H1 (cell line): Measurements from ENCODE around the gene CHTF18. TPM values are rescaled to one million over a fixed set of nuclear protein-coding genes. Genes with fewer than 3 reads are reported as not detected.

Experiments used
- CTCF ChIA-PET: fragments of 300-600 bp; sonication (Branson Sonifier 250); formaldehyde crosslinking; loops from one replicate; lab custom pipeline; 2021; ENCODE audit not compliant: partially characterized antibody; lab: Charles Lee
- POLR2A ChIA-PET: fragments of 300-600 bp; sonication (Branson Sonifier 250); formaldehyde crosslinking; loops from one replicate; lab custom pipeline; 2021; ENCODE audit warnings: inconsistent platforms; ENCODE audit not compliant: partially characterized antibody; lab: Charles Lee
- DNase-seq, 2 experiments: peaks; one replicate each; pipeline versions ENCODE4 v3.0.0 to v3.0.0-alpha.2; 2010 to 2022; ENCODE audit warnings: low spot score in 2 of 2, low read depth in 1 of 2, mixed read lengths in 1 of 2
- FAIRE-seq: peaks from 2 replicates; lab custom pipeline; 2011; peaks lifted over from hg19 to GRCh38; lab: Jason Lieb, UNC
- H2AFZ ChIP-seq: 2 replicates; pipeline ENCODE4 v1.8.1; 2012; ENCODE audit warnings: low read length, inconsistent platforms
- H2AK5ac ChIP-seq: 2 replicates; pipeline ENCODE4 v1.6.1; 2013; ENCODE audit warnings: low read depth, low read length
- H2BK120ac ChIP-seq: replicated peaks from 2 replicates; pipeline ENCODE3; 2013; ENCODE audit warnings: low read depth, low read length, inconsistent platforms
- H2BK12ac ChIP-seq: 2 replicates; pipeline ENCODE4 v1.6.1; 2013; ENCODE audit warnings: low read depth, low read length
- H2BK15ac ChIP-seq: 2 replicates; pipeline ENCODE4 v1.6.1; 2013; ENCODE audit warnings: low read length
- H2BK20ac ChIP-seq: 2 replicates; pipeline ENCODE4 v1.6.1; 2013; ENCODE audit warnings: low read length
- H2BK5ac ChIP-seq: 2 replicates; pipeline ENCODE4 v1.6.1; 2013; ENCODE audit warnings: low read depth, low read length
- H3K14ac ChIP-seq: 2 replicates; pipeline ENCODE4 v1.6.1; 2013; ENCODE audit warnings: inconsistent platforms; ENCODE audit not compliant: insufficient read length
- H3K18ac ChIP-seq: 2 replicates; pipeline ENCODE4 v1.6.1; 2013; ENCODE audit warnings: low read length; ENCODE audit errors: extremely low read depth
- H3K23ac ChIP-seq: 2 replicates; pipeline ENCODE4 v1.6.1; 2013; ENCODE audit warnings: inconsistent platforms; ENCODE audit not compliant: insufficient read length
- H3K23me2 ChIP-seq: 2 replicates; pipeline ENCODE4 v1.6.1; 2013; ENCODE audit warnings: low read depth, low read length
- H3K27ac ChIP-seq: 2 replicates; pipeline ENCODE4 v1.6.1; 2011; ENCODE audit warnings: low read depth, low read length, inconsistent platforms
- H3K27me3 ChIP-seq, 4 experiments: replicated peaks in 1 of 4; 1 replicate in 1 of 4; 2 replicates in 3 of 4; pipeline versions ENCODE4 v1.6.1 to v1.8.1; 2011 to 2013; ENCODE audit warnings: low read length in 3 of 4, mild to moderate bottlenecking in 3 of 4, inconsistent platforms in 2 of 4, mixed read lengths in 2 of 4, moderate library complexity in 1 of 4; ENCODE audit not compliant: control insufficient read depth in 3 of 4, insufficient read depth in 3 of 4; ENCODE audit errors: extremely low read depth in 1 of 4
- H3K36me3 ChIP-seq, 4 experiments: 2 replicates each; pipeline versions ENCODE4 v1.6.1 to v1.8.1; 2011 to 2013; ENCODE audit warnings: mild to moderate bottlenecking in 4 of 4, low read length in 3 of 4, moderate library complexity in 2 of 4, control low read depth in 1 of 4, inconsistent platforms in 1 of 4; ENCODE audit not compliant: insufficient read depth in 4 of 4, control insufficient read depth in 2 of 4
- H3K4ac ChIP-seq: replicated peaks from 2 replicates; pipeline ENCODE3; 2013; ENCODE audit warnings: low read length, low read depth, mixed read lengths, inconsistent platforms; ENCODE audit not compliant: insufficient read length
- H3K4me1 ChIP-seq, 4 experiments: replicated peaks in 1 of 4; 1 replicate in 1 of 4; 2 replicates in 3 of 4; pipeline versions ENCODE4 v1.6.1 to v1.8.1; 2011 to 2013; ENCODE audit warnings: low read length in 3 of 4, inconsistent platforms in 2 of 4, mixed read lengths in 1 of 4; ENCODE audit not compliant: insufficient read depth in 4 of 4, control insufficient read depth in 3 of 4
- H3K4me2 ChIP-seq, 2 experiments: 2 replicates each; pipeline versions ENCODE4 v1.6.1 to v1.8.1; 2011 to 2013; ENCODE audit warnings: low read depth in 2 of 2, low read length in 2 of 2, control low read depth in 1 of 2, inconsistent platforms in 1 of 2, mild to moderate bottlenecking in 1 of 2; ENCODE audit not compliant: insufficient read depth in 1 of 2
- H3K4me3 ChIP-seq, 4 experiments: fragments of 200-600, 300-600 bp in 1 of 4; sonication (generic), shearing (Covaris generic), sonication (Bioruptor Twin) in 1 of 4; 2 replicates each; pipeline versions ENCODE4 v1.5.1 to v1.8.1; 2011 to 2016; ENCODE audit warnings: low read length in 4 of 4, low read depth in 3 of 4, control low read depth in 2 of 4, inconsistent platforms in 2 of 4, mild to moderate bottlenecking in 2 of 4, mixed read lengths in 1 of 4, moderate library complexity in 1 of 4; ENCODE audit not compliant: insufficient read depth in 2 of 4; ENCODE audit errors: extremely low read depth in 1 of 4
- H3K56ac ChIP-seq: replicated peaks from 2 replicates; pipeline ENCODE3; 2013; ENCODE audit warnings: low read depth, mild to moderate bottlenecking, mixed read lengths, low read length, inconsistent platforms; ENCODE audit not compliant: insufficient read length
- H3K79me1 ChIP-seq: 2 replicates; pipeline ENCODE4 v1.6.1; 2013; ENCODE audit warnings: low read depth, low read length, control low read depth
- H3K79me2 ChIP-seq, 2 experiments: 2 replicates each; pipeline versions ENCODE4 v1.6.1 to v1.8.1; 2012 to 2013; ENCODE audit warnings: low read length in 2 of 2, mild to moderate bottlenecking in 2 of 2, inconsistent platforms in 1 of 2; ENCODE audit not compliant: insufficient read depth in 2 of 2, control insufficient read depth in 1 of 2
- H3K9ac ChIP-seq, 4 experiments: replicated peaks in 1 of 4; 1 replicate in 1 of 4; 2 replicates in 3 of 4; pipeline versions ENCODE4 v1.6.1 to v1.8.1; 2011 to 2013; ENCODE audit warnings: low read depth in 3 of 4, low read length in 3 of 4, control low read depth in 2 of 4, mild to moderate bottlenecking in 2 of 4, moderate library complexity in 2 of 4, inconsistent platforms in 1 of 4; ENCODE audit errors: extremely low read depth in 1 of 4
- H3K9me3 ChIP-seq, 2 experiments: 2 replicates each; pipeline versions ENCODE4 v1.6.1 to v1.8.1; 2012 to 2013; ENCODE audit warnings: mild to moderate bottlenecking in 2 of 2, moderate library complexity in 2 of 2, control low read depth in 1 of 2, inconsistent platforms in 1 of 2, low read depth in 1 of 2, low read length in 1 of 2, mixed read lengths in 1 of 2; ENCODE audit not compliant: insufficient read depth in 2 of 2
- H4K20me1 ChIP-seq, 2 experiments: replicated peaks in 1 of 2; 2 replicates each; pipeline versions ENCODE3 to v1.8.1; 2011 to 2013; ENCODE audit warnings: inconsistent platforms in 2 of 2, low read length in 2 of 2, mild to moderate bottlenecking in 1 of 2; ENCODE audit not compliant: insufficient read depth in 2 of 2, control insufficient read depth in 1 of 2
- H4K5ac ChIP-seq: 2 replicates; pipeline ENCODE4 v1.6.1; 2013; ENCODE audit warnings: low read length, low read depth, mixed read lengths, inconsistent platforms; ENCODE audit not compliant: insufficient read length
- H4K8ac ChIP-seq: 2 replicates; pipeline ENCODE4 v1.8.0; 2013; ENCODE audit warnings: mild to moderate bottlenecking, moderate library complexity, low read length, inconsistent platforms; ENCODE audit not compliant: insufficient read depth; ENCODE audit errors: extremely low read depth
- H4K91ac ChIP-seq: replicated peaks from 2 replicates; pipeline ENCODE3; 2013; ENCODE audit warnings: low read length, mixed read lengths, inconsistent platforms; ENCODE audit not compliant: insufficient read length
- BACH1 ChIP-seq: IDR thresholded peaks from 2 replicates; pipeline ENCODE4 v1.6.1; 2012; ENCODE audit warnings: low read length, improper control_type of control experiment
- CREB1 ChIP-seq: IDR thresholded peaks from 2 replicates; pipeline ENCODE4 v1.6.1; 2012; ENCODE audit warnings: inconsistent platforms
- KDM4A ChIP-seq: IDR thresholded peaks from one replicate; pipeline ENCODE4 v1.7.1; 2012; ENCODE audit warnings: low read depth, mild to moderate bottlenecking, moderate library complexity, low read length, inconsistent platforms; ENCODE audit not compliant: severe bottlenecking
- NRF1 ChIP-seq: IDR thresholded peaks from 2 replicates; pipeline ENCODE4 v1.6.1; 2011; ENCODE audit warnings: mild to moderate bottlenecking, low read depth, low read length, improper control_type of control experiment
- POLR2AphosphoS5 ChIP-seq: IDR thresholded peaks from 2 replicates; pipeline ENCODE4 v1.6.1; 2011; ENCODE audit warnings: low read depth, low read length
- TAF1 ChIP-seq: IDR thresholded peaks from 2 replicates; pipeline ENCODE4 v1.6.1; 2011; ENCODE audit warnings: mild to moderate bottlenecking, low read depth, low read length
- YY1 ChIP-seq: IDR thresholded peaks from 2 replicates; pipeline ENCODE4 v1.6.1; 2011; ENCODE audit warnings: low read depth, mild to moderate bottlenecking, low read length
- WGBS, 2 experiments: shearing (Covaris generic) in 1 of 2; methylation state at CpG; one replicate each; pipeline versions ENCODE4 v1.1.6 to v1.1.7; 2013 to 2015; ENCODE audit warnings: low lambda C conversion rate in 2 of 2, mixed read lengths in 2 of 2, inconsistent platforms in 1 of 2, low coverage in 1 of 2, missing lambda C conversion rate in 1 of 2; ENCODE audit not compliant: insufficient replicate concordance in 2 of 2, insufficient coverage in 1 of 2, insufficient read length in 1 of 2; ENCODE audit errors: extremely low coverage in 1 of 2, missing lambda C conversion rate in 1 of 2; 5-methylcytosine and 5-hydroxymethylcytosine counted together
- polyA plus RNA-seq, 7 experiments: library from polyadenylated mRNA; depleted of rRNA in 3 of 7; stranded (reverse) in 5 of 7; unstranded in 2 of 7; fragments of >200 nt in 5 of 7; fragments of 200-250 nt in 2 of 7; gene quantifications; 1 replicate in 5 of 7; 2 replicates in 1 of 7; 4 replicates in 1 of 7; pipeline versions ENCODE4 v1.2.1 to v1.2.3, GENCODE V29; 2011 to 2013; ENCODE audit warnings: missing spikeins in 2 of 7, mixed read lengths in 2 of 7
- total RNA-seq: library from RNA; stranded (reverse); fragmentation: NEBNext Ultra II Directional; extraction: Animal tissue kit (Norgen Biotek cat#: 25700); gene quantifications from 2 replicates; pipeline ENCODE4 v1.2.1, GENCODE V29; 2021
- TF ChIP-seq, protein P1 (sequence below): IDR thresholded peaks from 2 replicates; pipeline ENCODE4 v1.6.1; 2012; ENCODE audit warnings: inconsistent platforms
- TF ChIP-seq, protein P2 (sequence below): IDR thresholded peaks from 2 replicates; pipeline ENCODE4 v1.6.1; 2012; ENCODE audit warnings: inconsistent platforms

CHTF18 gene
- total and polyA plus RNA-seq, 2 of the 8 experiments (the other 6 are each of a cell fraction or from before 2014, with no cell fraction given): 75.3 to 104 TPM

DNA sequence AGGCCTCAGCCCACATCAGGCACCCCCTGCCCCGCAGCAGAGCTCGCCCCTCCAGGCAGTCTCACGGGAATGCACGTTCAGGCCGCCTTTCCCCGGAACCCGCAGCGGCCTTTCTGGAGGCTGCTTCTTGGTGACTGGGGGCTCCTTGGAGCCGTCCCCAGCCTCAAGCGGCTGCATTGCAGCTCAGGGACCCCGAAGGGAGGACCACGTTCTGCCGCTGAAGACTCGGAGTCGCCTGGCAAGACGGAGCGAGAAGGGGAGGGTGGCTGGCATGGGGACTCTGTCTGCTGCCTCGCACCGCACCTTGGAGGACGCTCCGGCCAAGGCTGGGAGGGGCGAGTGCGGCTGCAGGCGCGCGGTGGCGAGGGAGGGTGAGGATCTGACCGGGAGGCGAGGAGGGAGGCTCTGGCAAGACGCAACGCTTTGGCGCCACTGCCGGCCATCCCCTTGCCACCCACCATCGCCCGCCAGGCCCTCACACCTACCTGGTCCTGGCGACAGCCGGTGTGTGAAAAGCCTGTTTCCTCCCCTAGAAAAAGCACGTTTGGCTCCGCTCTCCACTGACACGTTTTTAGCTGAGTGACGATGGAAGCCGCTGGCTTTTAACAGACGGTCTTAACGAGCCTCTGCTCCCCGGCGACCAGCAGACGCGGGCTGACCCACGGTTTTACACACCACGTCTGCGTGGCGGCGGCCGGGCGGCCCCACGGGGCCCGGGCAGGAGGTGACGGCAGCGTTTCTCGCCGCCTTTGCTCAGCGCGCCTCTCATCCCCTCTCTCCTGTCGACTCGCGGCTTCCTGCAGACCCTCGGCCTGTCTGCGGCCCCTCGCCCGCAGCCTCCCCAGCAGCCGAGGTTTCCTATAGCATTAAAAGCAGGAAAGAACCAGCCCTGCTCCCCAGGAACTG is 28.8 kb downstream of the CHTF18 start:
- Histone ChIP-seq H3K36me3 (no peaks in the 10 kb centered on the region), H3K56ac (no peak overlapping the region), H3K14ac (no peak overlapping the region), H2BK12ac (no peak overlapping the region), H3K79me2 (no peaks in the 10 kb centered on the region), H2BK15ac (no peak overlapping the region), H3K79me1 (no peaks in the 10 kb centered on the region), H2BK20ac (no peak overlapping the region), H2BK120ac (no peak overlapping the region), H3K4me1 (peaks cover 0 to 8% (median under 1%) of the 10 kb centered on the region in 4 experiments; a peak in 3 of 7 replicates), H4K5ac (no peak overlapping the region), H3K23me2 (no peaks in the 10 kb centered on the region; the same call in 1 of the 2 replicates), H3K23ac (no peak overlapping the region), H3K9ac (no peak overlapping the region), H3K18ac (no peak overlapping the region), H4K91ac (no peak overlapping the region), H3K4ac (no peak overlapping the region), H2BK5ac (no peak overlapping the region), H4K8ac (no peak overlapping the region), H2AFZ (no peak overlapping the region), H3K4me2 (no peak overlapping the region), H3K9me3 (peaks cover 4 to 15% of the 10 kb centered on the region in 2 experiments; a peak in 3 of 4 replicates), H3K27ac (no peak overlapping the region), H2AK5ac (no peak overlapping the region), H4K20me1 (peaks cover 0 to 3% of the 10 kb centered on the region in 2 experiments), H3K4me3 (no peak overlapping the region), H3K27me3 (peaks cover 0 to 6% (median 4%) of the 10 kb centered on the region in 4 experiments; a peak in 5 of 7 replicates)
- ChIA-PET POLR2A (no interaction called here), CTCF (interaction anchor here (1.5 kb wide), 1 partner anchor 65 kb away, joined by 4 read pairs; no protein-coding TSS in a partner anchor)
- TF ChIP-seq CREB1 (no peak), KDM4A (no peak), NRF1 (no peak), TAF1 (no peak), BACH1 (no peak), YY1 (no peak), POLR2AphosphoS5 (no peak)
- TF ChIP-seq, protein P1, sequence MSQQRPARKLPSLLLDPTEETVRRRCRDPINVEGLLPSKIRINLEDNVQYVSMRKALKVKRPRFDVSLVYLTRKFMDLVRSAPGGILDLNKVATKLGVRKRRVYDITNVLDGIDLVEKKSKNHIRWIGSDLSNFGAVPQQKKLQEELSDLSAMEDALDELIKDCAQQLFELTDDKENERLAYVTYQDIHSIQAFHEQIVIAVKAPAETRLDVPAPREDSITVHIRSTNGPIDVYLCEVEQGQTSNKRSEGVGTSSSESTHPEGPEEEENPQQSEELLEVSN: no peak
- TF ChIP-seq, protein P2, sequence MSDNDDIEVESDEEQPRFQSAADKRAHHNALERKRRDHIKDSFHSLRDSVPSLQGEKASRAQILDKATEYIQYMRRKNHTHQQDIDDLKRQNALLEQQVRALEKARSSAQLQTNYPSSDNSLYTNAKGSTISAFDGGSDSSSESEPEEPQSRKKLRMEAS: no peak
- 91% methylated on average over 60 of the region's 71 CpGs; no CpG with 5 or more reads in 1 of the 2 experiments for WGBS, 2 experiments
- FAIRE-seq (no peak), DNase-seq (no peak)
